SK-N-MC (cell line): Measurements from ENCODE around the gene SPACA1.

ENCODE experiments used
- EZH2 ChIP-seq: fragments of 200-600 bp; sonication (generic); IDR thresholded peaks from one replicate; pipeline ENCODE4 v1.6.1; 2017; ENCODE audit warnings: antibody characterized with exemption
- FOXP2 ChIP-seq: optimal IDR thresholded peaks from 2 replicates; pipeline ENCODE3; 2011; ENCODE audit warnings: mild to moderate bottlenecking, moderate library complexity; ENCODE audit not compliant: insufficient read depth; ENCODE audit errors: extremely low read length, control extremely low read depth
- POLR2AphosphoS5 ChIP-seq: IDR thresholded peaks from 2 replicates; pipeline ENCODE4 v1.6.1; 2012; ENCODE audit warnings: mild to moderate bottlenecking, low read depth, low read length, borderline replicate concordance

GRCh38 chr6:88072462-88072861 is 24.8 kb downstream of the SPACA1 start:
- TF ChIP-seq EZH2 (no peak), FOXP2 (no peak), POLR2AphosphoS5 (no peak)
